DOHH2 (cell line): ENCODE measurements around the gene CERS3.

Source experiments
- CTCF ChIP-seq: fragments of 200-600 bp; sonication (generic); IDR thresholded peaks from one replicate; pipeline ENCODE4 v1.5.1; 2014; ENCODE audit warnings: antibody characterized with exemption, mild to moderate bottlenecking, low read depth, low read length; ENCODE audit not compliant: poor library complexity, severe bottlenecking
- EZH2phosphoT487 ChIP-seq: fragments of 200-600 bp; sonication (generic); IDR thresholded peaks from 2 replicates; pipeline ENCODE4 v1.6.1; 2017; ENCODE audit warnings: borderline replicate concordance, mild to moderate bottlenecking, antibody characterized with exemption, low read length, moderate library complexity, mixed read lengths

GRCh38 chr15:100544946-100545345 lies 16.2 kb upstream of the CERS3 start:
- no peak for TF ChIP-seq CTCF
- TF ChIP-seq EZH2phosphoT487 = no peak
